Upper lobe of left lung (tissue), 4 donors: ENCODE results near the gene CTXND1.

ENCODE experiments used
- CTCF ChIP-seq, 6 experiments: fragments of 450-650 bp in 4 of 6; fragments of 200-600 bp in 2 of 6; sonication (generic) in 2 of 6; IDR thresholded peaks; one replicate each; pipeline ENCODE4 v1.5.1; 2016 to 2019; ENCODE audit warnings: antibody characterized with exemption in 6 of 6
- EP300 ChIP-seq, 4 donors: sonication (generic); formaldehyde crosslinking; IDR thresholded peaks; one replicate each; pipeline ENCODE4 v1.5.1; 2017; ENCODE audit warnings: antibody characterized with exemption in 4 of 4, control low read depth in 2 of 4

- TF ChIP-seq CTCF (IDR thresholded peaks at IDR 0.05) (no peak), EP300 (IDR thresholded peaks at IDR 0.05) (no peak)
Measured at GRCh38 chr15:80152896-80153876, 98.8 kb downstream of the CTXND1 start, which contains the start of gene FAH.
